ENCODE data around the gene IER3.

The IER3 gene

GRCh38 chr6:30741789-30742315 lies 2.5 kb downstream of the IER3 start:
- no peaks in the 10 kb centered on the region for H3K9me3 ChIP-seq (ENCODE audit: control insufficient read depth, insufficient read depth, low read depth, low read length)
- peak overlapping the region; percentile 94 for H3K27ac ChIP-seq (ENCODE audit: extremely low read depth, low read depth, low read length)
- no peaks in the 10 kb centered on the region for H3K4me1 ChIP-seq (ENCODE audit: control insufficient read depth, insufficient read depth, low read length)
- H3K4me3 ChIP-seq (ENCODE audit: low read depth, low read length), result peak overlapping the region; percentile 67
- ChIA-PET CTCF (interaction anchor here (0.6 to 2.7 kb wide), 10 partner anchors 8 to 86 kb away, joined by 3 to 20 read pairs (median 4); no protein-coding TSS in a partner anchor), POLR2A (interaction anchor here (0.6 to 4.0 kb wide), 15 partner anchors 9 to 172 kb away, joined by 3 to 84 read pairs (median 6); partner anchors contain the start of genes MDC1 and VARS2)
- H3K36me3 ChIP-seq (ENCODE audit: control insufficient read depth in 2 of 2, insufficient read depth in 1 of 2, low read length in 2 of 2), result peaks cover 24 to 46% of the 10 kb centered on the region in 2 experiments; a peak in 2 of 3 replicates
- TF ChIP-seq ZNF157 (tag by site-specific recombination; IDR thresholded peaks at IDR 0.05), result 0 out of 2 replicates have a peak, but pooled peaks have one; percentile 36
- no peak for TF ChIP-seq ZFP41 (tag by site-specific recombination; IDR thresholded peaks at IDR 0.05; ENCODE audit: borderline replicate concordance)
- no peak for TF ChIP-seq ZNF785 (tag by site-specific recombination; IDR thresholded peaks at IDR 0.05)
- no peak for TF ChIP-seq ELK4 (IDR thresholded peaks at IDR 0.05; ENCODE audit: borderline replicate concordance, low read depth, low read length)
- no peak for TF ChIP-seq EGR2 (tag by site-specific recombination; IDR thresholded peaks at IDR 0.05; ENCODE audit: low read depth)
- no peak for TF ChIP-seq ZNF510 (tag by site-specific recombination; IDR thresholded peaks at IDR 0.05; ENCODE audit: insufficient replicate concordance)
- no peak for TF ChIP-seq CTCF (tag by site-specific recombination; IDR thresholded peaks at IDR 0.05)
- TF ChIP-seq ZXDB (tag by site-specific recombination; IDR thresholded peaks at IDR 0.05), result 0 out of 2 replicates have a peak, but pooled peaks have one; percentile 4
- TF ChIP-seq ZNF501 (tag by site-specific recombination; IDR thresholded peaks at IDR 0.05), result no peak
- peak; percentile 72 for TF ChIP-seq ZNF335 (tag by site-specific recombination; conservative IDR thresholded peaks at IDR 0.05)
- no peak for TF ChIP-seq ZSCAN23 (tag by site-specific recombination; IDR thresholded peaks at IDR 0.05)
- TF ChIP-seq ZNF600 (tag by site-specific recombination; IDR thresholded peaks at IDR 0.05), result 0 out of 2 replicates have a peak, but pooled peaks have one; percentile 25
- TF ChIP-seq MYNN (tag by site-specific recombination; IDR thresholded peaks at IDR 0.05; ENCODE audit: borderline replicate concordance), result no peak
- 0 out of 2 replicates have a peak, but pooled peaks have one; percentile 1 for TF ChIP-seq KLF17 (tag by site-specific recombination; IDR thresholded peaks at IDR 0.05)
- no peak for TF ChIP-seq SCRT2 (tag by site-specific recombination; IDR thresholded peaks at IDR 0.05)
- TF ChIP-seq ZBTB11 (tag by site-specific recombination; conservative IDR thresholded peaks at IDR 0.05; ENCODE audit: low read depth), result peak; percentile 31; the same call in 1 of the 2 replicates
- TF ChIP-seq BCL11B (tag by site-specific recombination; IDR thresholded peaks at IDR 0.05; ENCODE audit: low read depth), result no peak
- TF ChIP-seq ZNF488 (tag by site-specific recombination; IDR thresholded peaks at IDR 0.05), result no peak
- TF ChIP-seq AEBP2 (tag by site-specific recombination; IDR thresholded peaks at IDR 0.05; ENCODE audit: borderline replicate concordance), result no peak
- no peak for TF ChIP-seq ZNF423 (tag by site-specific recombination; IDR thresholded peaks at IDR 0.05)
- TF ChIP-seq SP2 (tag by site-specific recombination; IDR thresholded peaks at IDR 0.05), result no peak; the same call in 1 of the 2 replicates
- 0 out of 2 replicates have a peak, but pooled peaks have one; percentile 8 for TF ChIP-seq WT1 (tag by site-specific recombination; IDR thresholded peaks at IDR 0.05)
